Nucleus accumbens (tissue), 56 donors: ENCODE data around the gene CCM2.

Experiments used
- DNase-seq, 56 donors: peaks; one replicate each; lab custom pipeline; 2025; lab: John Stamatoyannopoulos, UW

CCM2 gene

DNA sequence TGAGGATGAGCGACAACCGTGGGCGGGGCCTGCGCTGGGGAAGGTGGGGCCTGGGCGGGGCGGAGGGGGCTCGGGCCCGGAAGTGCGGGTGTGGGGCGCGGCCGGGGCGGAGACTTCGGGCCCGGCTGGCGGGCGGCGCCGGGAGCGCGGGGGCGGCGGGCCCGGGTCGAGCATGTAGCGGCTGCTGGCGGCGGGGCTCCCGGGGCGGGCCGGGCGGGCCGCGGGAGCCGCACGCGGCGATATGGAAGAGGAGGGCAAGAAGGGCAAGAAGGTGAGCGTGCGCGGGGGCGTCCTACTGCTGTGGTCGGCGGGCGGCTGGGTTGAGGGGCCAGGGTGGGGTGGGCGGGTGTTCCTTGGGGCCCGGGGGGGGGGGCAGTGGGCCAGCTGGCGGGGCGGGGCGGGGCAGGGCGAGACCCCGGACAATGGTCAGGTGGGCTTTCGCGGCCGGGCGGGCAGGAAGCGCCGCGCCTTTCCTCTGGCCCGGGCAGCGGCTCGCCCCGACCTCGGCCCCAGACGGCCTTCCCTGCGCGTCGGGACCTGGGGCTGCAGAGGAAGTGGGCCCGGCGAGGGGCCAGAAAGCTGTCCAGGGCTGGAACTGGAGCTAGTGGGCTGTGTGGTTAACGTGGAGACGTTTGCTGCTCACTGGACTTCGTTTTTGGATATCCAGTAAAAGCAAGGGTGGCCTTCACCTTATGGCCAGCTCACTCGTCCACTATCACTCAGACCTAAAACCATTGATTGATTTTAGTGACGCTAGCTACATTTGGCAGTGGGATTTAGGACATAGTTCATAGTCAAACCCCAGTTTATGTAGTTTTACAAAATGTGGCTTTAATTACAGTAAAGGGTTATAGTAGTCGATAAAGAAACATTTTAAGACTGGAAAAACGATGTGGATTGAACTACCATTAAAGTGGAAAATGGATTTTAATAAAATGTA lies at the start of gene CCM2:
Gene CCM2 (plus strand): TSS at position 109 of the 940 bp plus-strand sequence. CDS start 133 bp downstream, at position 242.
- peak in 3 of 56 donors; percentile 24 to 60 (median 49) for DNase-seq

- no peak for DNase-seq
These were observed 46.8 kb upstream of the CCM2 start for GRCh38 chr7:44953156-44953555.

GRCh38 chr7:44955733-44956132 lies 44.3 kb upstream of the CCM2 start:
- DNase-seq: no peak

GRCh38 chr7:44956157-44956766 lies 43.7 kb upstream of the CCM2 start:
- no peak for DNase-seq

- no peak for DNase-seq
These were observed 41.2 kb upstream of the CCM2 start for GRCh38 chr7:44958645-44959344.

GRCh38 chr7:44959433-44959951 lies 40.5 kb upstream of the CCM2 start:
- no peak for DNase-seq

- DNase-seq: no peak
These were observed 39.9 kb upstream of the CCM2 start for GRCh38 chr7:44960011-44960580.

GRCh38 chr7:44961844-44962482 lies 38.0 kb upstream of the CCM2 start:
- DNase-seq: no peak

DNA sequence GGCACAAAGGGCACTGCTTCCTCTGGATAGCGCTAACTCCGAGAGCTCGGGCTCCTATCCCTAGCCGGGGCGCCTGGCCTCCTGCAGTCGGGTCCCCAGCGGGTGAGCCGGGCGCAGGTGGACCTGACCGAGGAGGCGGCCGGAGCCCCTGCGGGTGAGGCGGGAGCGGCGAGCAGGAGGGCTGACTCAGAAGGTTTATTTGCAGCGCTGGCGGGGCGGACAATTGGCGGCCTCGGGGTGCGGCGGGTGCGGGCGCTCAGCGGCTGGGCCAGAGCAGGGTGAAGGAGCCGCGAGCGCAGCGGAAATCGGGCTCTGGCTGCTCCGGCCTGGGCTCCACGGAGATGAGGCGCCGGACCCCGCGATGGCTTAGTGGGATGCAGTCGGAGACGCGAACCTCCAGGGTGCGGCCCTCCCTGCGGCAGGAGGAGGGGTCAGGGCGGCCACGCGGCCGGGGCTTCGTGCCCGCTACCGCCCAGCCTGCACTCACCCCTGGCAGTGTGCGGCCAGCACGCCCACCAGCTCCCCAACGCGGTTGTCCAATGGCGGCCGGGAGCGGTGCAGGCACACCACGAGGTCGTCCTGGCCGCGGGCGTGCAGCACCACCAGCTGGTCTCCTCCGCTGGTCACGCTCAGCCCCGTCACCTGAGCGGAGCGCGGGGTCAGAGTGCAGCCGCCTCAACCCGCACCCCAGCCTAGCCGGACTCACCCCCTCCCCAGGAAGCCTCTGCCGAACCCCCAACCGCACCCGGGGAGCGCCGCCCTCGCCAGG lies 37.3 kb upstream of the CCM2 start:
- peak in 8 of 56 donors; percentile 8 to 58 (median 26) for DNase-seq

DNA sequence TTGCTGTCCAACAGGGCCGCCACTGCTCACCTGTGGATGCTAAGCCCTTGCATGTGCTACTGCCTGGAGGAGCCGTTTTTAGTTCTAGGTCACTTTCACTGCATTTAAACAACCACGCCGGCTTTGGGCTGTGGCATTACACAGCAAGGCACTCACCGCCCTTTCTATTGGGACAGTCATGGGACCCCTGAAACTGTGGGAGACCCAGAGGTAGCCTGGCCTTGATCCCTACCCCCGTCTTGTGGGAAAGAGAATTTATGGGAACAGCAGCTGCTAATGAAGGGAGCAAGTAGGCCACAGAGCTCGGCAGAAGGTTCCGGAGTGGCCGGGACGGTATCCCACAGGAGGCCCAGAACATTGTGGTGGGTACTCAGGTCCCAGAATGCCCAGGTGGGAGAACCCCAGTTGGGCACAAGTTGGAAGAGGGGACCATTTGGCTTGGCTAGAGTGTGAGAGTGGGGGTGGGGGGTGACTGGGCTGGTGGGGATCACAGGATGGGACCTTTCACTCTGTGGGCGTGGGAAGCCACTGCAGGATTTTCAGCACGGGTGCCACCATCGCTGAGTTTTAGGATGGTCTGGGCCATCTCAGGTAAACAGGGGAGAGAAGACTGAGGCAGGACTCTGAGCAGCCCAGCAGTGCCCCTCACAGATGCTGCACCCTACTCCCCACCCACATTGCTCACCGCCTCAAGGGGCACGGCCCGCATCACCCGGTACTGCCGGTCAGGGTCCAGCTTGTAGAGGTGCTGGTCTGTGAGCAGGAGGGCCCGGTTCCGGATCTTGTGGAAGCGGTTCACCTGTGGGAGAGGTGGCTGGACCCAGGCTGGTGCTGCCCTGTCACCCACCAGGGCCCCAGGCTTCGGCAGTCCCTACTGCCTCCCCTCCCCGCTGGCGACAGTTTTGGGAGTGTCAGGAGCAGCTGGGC lies 36.4 kb upstream of the CCM2 start:
- no peak for DNase-seq

- no peak for DNase-seq
These were observed 35.6 kb upstream of the CCM2 start for GRCh38 chr7:44964384-44964830.

DNA sequence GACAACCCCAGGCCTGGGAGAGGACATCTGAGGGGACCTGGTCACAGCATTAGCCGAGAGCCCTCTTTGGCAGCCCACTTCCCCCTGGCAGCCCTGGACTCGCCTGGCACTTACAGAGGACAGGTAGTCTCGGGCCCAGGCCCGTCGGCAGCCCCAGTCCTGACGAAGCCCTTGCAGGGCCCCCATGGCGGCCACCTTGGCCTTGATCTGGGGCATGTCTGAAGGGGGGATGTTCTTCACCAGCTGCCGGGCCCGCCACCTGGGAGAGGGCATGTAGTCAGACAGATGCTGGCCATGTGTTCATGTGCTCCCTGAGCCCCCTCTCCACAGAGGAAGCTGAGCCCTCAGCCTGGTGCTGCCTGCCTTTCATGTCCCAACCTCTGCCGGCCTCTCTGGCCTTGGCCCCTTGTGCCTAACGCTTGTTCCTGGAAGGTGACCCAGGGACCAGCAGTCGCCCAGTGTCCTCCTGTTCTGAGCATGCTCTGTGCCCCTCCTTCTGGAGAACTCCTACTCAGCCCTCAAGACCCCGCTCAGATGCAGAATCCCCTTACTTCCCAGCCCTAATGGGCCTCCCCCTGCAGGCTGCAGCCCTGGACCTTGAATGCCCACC lies 35.1 kb upstream of the CCM2 start:
- no peak for DNase-seq

GRCh38 chr7:44965441-44965903 lies 34.5 kb upstream of the CCM2 start:
- DNase-seq: no peak

GRCh38 chr7:44965937-44966730 lies 33.9 kb upstream of the CCM2 start:
- no peak for DNase-seq

DNA sequence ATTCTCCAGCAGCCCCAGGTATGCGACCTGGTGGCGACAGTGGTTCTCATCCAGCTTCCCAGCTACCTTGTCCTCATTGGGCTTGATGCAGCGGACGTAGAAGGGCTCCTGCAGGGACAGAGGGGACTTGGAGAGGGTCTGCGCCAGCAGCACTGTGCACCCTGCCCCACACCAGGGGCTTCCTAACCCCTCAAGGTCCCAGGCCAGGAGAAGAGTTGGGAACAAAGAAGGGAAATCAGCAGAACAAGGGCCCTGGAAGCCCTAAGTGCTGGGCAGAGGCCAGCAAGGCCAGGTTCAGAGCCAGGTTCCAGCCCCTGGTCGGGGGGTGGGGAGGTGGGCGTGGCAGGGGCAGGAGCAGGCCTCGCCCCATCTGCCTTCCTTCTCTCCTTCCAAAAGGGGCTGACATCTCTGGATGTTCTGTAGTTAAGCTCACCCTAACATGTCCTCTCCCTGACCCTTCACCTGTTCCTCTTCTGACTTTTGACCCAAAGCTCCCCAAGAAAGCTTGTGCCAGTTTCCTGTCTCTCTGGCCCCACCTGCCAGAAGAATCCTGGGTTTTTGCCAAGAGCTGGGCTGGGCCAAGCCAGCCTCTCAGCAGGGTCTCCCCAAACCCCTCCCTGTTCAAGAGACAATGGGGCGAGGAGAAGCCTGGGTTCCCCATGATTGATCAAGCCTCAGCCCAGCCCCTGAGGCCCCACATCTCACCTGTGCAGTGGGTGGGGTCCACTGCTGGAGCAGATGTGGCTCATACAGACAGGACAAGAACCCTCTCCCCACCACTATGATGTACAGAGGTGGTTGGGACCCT lies 33.1 kb upstream of the CCM2 start:
- no peak for DNase-seq
